Uterus (tissue), 2 donors: Measurements from ENCODE around the gene MBLAC2.

Experiments
- CTCF ChIP-seq, 4 experiments: fragments of 200-600 bp in 2 of 4; fragments of 450-650 bp in 2 of 4; sonication (generic) in 2 of 4; IDR thresholded peaks; one replicate each; pipeline ENCODE4 v1.5.1; 2016 to 2019; ENCODE audit warnings: antibody characterized with exemption in 4 of 4, mild to moderate bottlenecking in 2 of 4, moderate library complexity in 1 of 4
- POLR2A ChIP-seq, 2 donors: fragments of 450-650 bp; IDR thresholded peaks; one replicate each; pipeline ENCODE4 v1.6.1; 2016; ENCODE audit warnings: antibody characterized with exemption in 2 of 2, mild to moderate bottlenecking in 1 of 2, moderate library complexity in 1 of 2

DNA sequence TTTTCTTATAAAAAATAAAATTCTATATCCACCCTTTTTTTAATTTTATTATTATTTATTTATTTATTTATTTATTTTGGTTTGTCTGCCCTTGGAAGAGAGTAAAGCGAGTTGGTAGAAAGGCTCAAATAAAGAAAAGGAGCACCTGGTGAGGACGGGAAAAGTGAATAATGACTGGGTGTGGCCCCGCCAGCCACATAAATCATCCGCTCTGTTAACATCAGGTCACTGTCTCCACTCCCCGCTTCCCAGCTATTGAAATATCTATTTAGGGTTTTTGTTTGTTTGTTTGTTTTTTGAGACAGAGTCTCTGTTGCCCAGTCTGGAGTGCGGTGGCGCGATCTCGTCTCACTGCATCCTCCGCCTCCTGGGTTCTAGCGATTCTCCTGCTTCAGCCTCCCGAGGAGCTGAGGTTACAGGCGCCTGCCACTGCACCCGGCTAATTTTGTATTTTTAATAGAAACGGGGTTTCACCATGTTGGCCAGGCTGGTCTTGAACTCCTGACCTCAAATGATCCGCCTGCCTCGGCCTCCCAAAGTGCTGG is 937 bp upstream of the MBLAC2 start:
- TF ChIP-seq CTCF (IDR thresholded peaks at IDR 0.05), result no peak
- no peak for TF ChIP-seq POLR2A (IDR thresholded peaks at IDR 0.05)
